Chondrocyte (in vitro differentiated cells): ENCODE results near the gene RNASE4. TPM values are rescaled to one million over a fixed set of nuclear protein-coding genes. Genes with fewer than 3 reads are reported as not detected.
"Not testable (repeated sequence)": the region's sequence is repeated elsewhere in the genome, so short reads cannot be mapped to it uniquely, and the experiment has no call there.

Experiments used
- DNase-seq: peaks from one replicate; pipeline ENCODE4 v3.0.0; 2021; ENCODE audit warnings: mixed read lengths, low spot score
- H3K27ac Mint-ChIP-seq: one replicate; pipeline ENCODE4 v1.8.0; 2021; ENCODE audit warnings: mild to moderate bottlenecking, moderate library complexity, mixed read lengths; ENCODE audit not compliant: unreplicated experiment
- H3K27me3 Mint-ChIP-seq: 2 replicates; pipeline ENCODE4 v1.8.0; 2021; ENCODE audit warnings: low read depth, mixed read lengths
- H3K36me3 Mint-ChIP-seq: 2 replicates; pipeline ENCODE4 v1.8.0; 2021; ENCODE audit warnings: low read depth, mixed read lengths
- H3K4me1 Mint-ChIP-seq: 2 replicates; pipeline ENCODE4 v1.8.0; 2021; ENCODE audit warnings: low read depth, mild to moderate bottlenecking, mixed read lengths
- H3K4me3 Mint-ChIP-seq: one replicate; pipeline ENCODE4 v1.8.0; 2021; ENCODE audit warnings: mild to moderate bottlenecking, moderate library complexity, mixed read lengths; ENCODE audit not compliant: unreplicated experiment
- H3K9me3 Mint-ChIP-seq: 2 replicates; pipeline ENCODE4 v1.8.0; 2021; ENCODE audit warnings: low read depth, mixed read lengths
- long read RNA-seq: library from polyadenylated mRNA; stranded (forward); transcript quantifications from one replicate; pipeline ENCODE4 v2.0.0, GENCODE V29; 2021
- total RNA-seq: library from RNA; stranded (reverse); gene quantifications from 3 replicates; pipeline ENCODE4 v1.2.1, GENCODE V29; 2021
- TF ChIP-seq, protein P1 (sequence below): fragments of 200-600 bp; sonication (generic); IDR thresholded peaks from 2 replicates; pipeline ENCODE4 v1.5.0; 2021; ENCODE audit warnings: antibody characterized with exemption, mild to moderate bottlenecking, moderate library complexity

Gene RNASE4, protein sequence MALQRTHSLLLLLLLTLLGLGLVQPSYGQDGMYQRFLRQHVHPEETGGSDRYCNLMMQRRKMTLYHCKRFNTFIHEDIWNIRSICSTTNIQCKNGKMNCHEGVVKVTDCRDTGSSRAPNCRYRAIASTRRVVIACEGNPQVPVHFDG
- 23.6 to 32.1 TPM (median 28.5 TPM) in 3 replicates for total RNA-seq
- long read RNA-seq, transcript RNASE4-203 (2 exons, 2,520 nt), result major isoform, 58 of 61 reads
- long read RNA-seq, partial matches to known transcripts, result 0 of 61 reads
- long read RNA-seq, other reads (novel, unspliced or antisense), result 1 of 61 reads

DNA sequence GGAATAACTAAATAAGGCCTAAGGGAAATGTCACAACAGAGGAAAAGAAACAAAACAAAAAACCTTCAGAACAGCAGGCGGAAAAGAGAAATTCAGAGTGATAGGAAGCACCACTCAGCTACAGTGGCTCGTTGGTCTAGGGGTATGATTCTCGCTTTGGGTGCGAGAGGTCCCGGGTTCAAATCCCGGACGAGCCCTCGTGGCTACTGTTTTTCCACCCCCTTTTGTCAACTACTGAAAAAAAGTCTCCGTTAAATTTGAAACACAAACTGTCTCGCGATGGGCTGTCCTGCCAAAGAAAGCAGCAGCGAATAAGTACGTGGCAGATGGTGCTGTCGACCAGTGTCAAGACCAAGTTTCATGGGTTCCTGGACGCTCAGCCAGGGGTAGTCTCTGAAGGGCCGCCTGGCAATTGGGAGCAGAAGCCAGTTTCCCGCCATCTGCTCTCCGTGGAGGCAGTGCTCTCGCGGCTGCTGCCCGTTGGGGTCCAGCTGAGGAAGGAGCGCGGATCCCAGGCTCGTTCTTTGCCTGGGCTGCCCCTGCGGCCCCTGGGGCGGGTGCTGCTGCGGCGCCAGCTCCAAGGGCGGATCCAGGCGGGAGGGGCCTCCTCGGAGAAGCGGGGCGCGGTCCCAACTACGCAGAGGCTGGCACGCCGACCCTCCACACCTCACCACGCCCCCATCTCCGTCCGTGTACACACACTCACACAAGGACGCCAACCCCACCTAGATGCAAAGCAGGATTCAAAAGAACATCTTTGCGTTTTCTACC, at the start of gene RNASE4:
Gene RNASE4 (plus strand): TSS at position 670 of the 771 bp plus-strand sequence. CDS start 14,812 bp downstream, outside the sequence.
- H3K27ac Mint-ChIP-seq, result no peak within 1 kb of the TSS

DNA sequence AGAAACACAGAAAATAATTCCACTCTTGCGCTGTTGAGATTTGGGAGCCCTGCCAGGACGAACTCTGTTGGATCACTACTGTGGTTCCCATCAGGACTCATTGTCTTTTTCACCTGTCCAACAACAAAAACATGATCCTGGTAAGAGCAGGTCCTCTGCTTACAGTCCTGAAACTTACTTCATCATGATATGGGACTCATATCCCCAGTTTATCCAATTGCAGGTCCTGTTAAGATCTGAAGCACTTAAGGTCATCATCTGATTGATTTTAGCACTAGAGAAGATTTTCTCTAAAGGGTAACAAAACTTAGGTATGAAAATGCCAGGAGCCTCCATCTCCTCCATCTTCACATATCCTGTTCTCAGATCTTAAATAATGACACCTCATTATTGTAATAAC, 42.8 kb upstream of the RNASE4 start, which contains the start of gene OR6S1:
Gene OR6S1 (minus strand): TSS at position 101 of the 400 bp plus-strand sequence. CDS start 0 bp downstream, at position 101.
- TF ChIP-seq, protein P1, sequence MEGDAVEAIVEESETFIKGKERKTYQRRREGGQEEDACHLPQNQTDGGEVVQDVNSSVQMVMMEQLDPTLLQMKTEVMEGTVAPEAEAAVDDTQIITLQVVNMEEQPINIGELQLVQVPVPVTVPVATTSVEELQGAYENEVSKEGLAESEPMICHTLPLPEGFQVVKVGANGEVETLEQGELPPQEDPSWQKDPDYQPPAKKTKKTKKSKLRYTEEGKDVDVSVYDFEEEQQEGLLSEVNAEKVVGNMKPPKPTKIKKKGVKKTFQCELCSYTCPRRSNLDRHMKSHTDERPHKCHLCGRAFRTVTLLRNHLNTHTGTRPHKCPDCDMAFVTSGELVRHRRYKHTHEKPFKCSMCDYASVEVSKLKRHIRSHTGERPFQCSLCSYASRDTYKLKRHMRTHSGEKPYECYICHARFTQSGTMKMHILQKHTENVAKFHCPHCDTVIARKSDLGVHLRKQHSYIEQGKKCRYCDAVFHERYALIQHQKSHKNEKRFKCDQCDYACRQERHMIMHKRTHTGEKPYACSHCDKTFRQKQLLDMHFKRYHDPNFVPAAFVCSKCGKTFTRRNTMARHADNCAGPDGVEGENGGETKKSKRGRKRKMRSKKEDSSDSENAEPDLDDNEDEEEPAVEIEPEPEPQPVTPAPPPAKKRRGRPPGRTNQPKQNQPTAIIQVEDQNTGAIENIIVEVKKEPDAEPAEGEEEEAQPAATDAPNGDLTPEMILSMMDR, result no peak
- Mint-ChIP-seq H3K27me3 (peaks cover 47% of the 10 kb centered on the region), H3K36me3 (peaks cover 3% of the 10 kb centered on the region), H3K27ac (no peak within 1 kb of the TSS), H3K4me3 (no peak within 1 kb of the TSS), H3K4me1 (no peaks in the 10 kb centered on the region), H3K9me3 (no peaks in the 10 kb centered on the region)
- DNase-seq, result no peak

More for the DNA sequence above, at the start of gene RNASE4:
- TF ChIP-seq, protein P1, result no peak
- DNase-seq, result no peak
- Mint-ChIP-seq H3K36me3 (no peaks in the 10 kb centered on the region), H3K9me3 (no peaks in the 10 kb centered on the region), H3K4me3 (no peak within 1 kb of the TSS), H3K27me3 (no peaks in the 10 kb centered on the region), H3K4me1 (peaks cover 40% of the 10 kb centered on the region)

DNA sequence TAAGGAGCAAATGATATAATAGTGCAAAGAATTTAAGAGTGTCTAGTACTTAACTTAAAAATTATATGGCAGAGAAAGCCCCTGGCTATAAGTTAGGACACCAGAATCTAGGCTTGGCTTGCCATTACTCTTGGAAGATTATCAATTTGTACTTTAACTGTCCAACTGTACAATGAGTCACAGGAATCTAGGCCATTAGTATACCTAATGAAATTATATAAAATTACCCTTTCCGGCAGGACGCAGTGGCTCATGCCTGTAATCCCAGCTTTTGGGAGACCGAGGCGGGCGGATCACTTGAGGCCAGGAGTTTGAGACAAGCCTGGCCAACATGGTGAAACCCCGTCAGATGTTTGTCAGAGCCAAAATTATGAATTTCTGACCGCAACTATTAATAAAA, 42.2 kb upstream of the RNASE4 start:
- Mint-ChIP-seq H3K9me3 (no peaks in the 10 kb centered on the region), H3K27me3 (peaks cover 46% of the 10 kb centered on the region), H3K36me3 (peaks cover 3% of the 10 kb centered on the region), H3K4me3 (no peak overlapping the region), H3K27ac (no peak overlapping the region), H3K4me1 (no peaks in the 10 kb centered on the region)
- TF ChIP-seq, protein P1, result no peak
- no peak for DNase-seq

DNA sequence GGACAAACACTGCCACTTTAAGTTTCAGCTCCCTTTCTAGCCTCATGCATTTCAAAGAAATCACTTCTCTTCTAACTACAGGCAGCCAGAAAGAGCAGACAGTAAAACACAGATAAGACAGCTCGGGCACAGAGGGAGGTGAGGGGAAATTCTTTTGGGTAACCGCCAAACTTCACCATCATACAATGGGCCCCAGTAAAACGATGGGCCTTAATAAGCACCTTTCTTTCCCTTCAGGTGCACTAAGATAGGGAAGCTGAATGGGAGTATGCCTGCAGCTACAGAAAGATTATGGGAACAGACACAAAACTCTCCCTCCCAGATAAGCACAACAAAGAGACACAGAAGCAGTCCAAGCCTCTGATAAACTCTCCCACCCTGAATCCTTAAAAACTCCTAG, 41.6 kb upstream of the RNASE4 start:
- not testable (repeated sequence) for H3K36me3 Mint-ChIP-seq, H3K4me1 Mint-ChIP-seq, H3K27ac Mint-ChIP-seq, DNase-seq, H3K4me3 Mint-ChIP-seq, H3K9me3 Mint-ChIP-seq
- peaks cover 47% of the 10 kb centered on the region for H3K27me3 Mint-ChIP-seq

DNA sequence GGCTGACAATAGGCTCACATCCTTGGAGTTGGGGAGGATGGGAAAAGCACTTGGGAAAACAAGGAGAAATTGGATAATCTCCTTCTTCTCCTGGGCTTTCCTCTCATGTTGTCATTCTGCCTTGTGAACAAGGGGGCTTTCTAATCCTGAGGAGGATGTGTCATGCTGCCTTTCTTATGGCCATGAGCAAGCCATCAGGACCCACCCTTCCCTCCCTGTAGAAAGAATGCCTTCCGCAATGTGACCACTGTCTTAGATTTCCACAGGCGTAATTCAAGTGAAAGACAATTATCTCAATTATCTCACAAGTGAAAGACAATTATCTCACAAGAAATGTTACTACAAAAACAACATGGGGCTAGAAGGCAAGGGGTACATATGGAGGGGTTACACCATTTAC, 39.8 kb upstream of the RNASE4 start:
- TF ChIP-seq, protein P1, result no peak
- Mint-ChIP-seq H3K4me1 (no peaks in the 10 kb centered on the region), H3K27me3 (peaks cover 46% of the 10 kb centered on the region), H3K9me3 (no peaks in the 10 kb centered on the region), H3K27ac (no peak overlapping the region), H3K36me3 (peaks cover 3% of the 10 kb centered on the region), H3K4me3 (no peak overlapping the region)
- no peak for DNase-seq
